HCT116 (cell line): ENCODE measurements around the gene PPIF. TPM values are rescaled to one million over a fixed set of nuclear protein-coding genes. Genes with fewer than 3 reads are reported as not detected.

Experiments
- ATAC-seq: fragments of 200-7000 bp; cut with Tn5 transposase; 2 replicates; pipeline ENCODE4 v1.9.1; 2020; ENCODE audit warnings: mild to moderate bottlenecking, moderate library complexity
- BruUV-seq: library from RNA; stranded (reverse); fragments of 400-500 nt; replicated peaks from 2 replicates; lab custom pipeline; 2021; lab: Mats Ljungman, UMichigan
- CTCF ChIA-PET: fragments of 300-600 bp; sonication (Branson Sonifier 250); formaldehyde crosslinking; loops from one replicate; lab custom pipeline; 2021; ENCODE audit warnings: antibody characterized with exemption; lab: Charles Lee
- POLR2A ChIA-PET: fragments of 300-600, 350-600 bp; sonication (Branson Sonifier 250); formaldehyde crosslinking; loops from one replicate; lab custom pipeline; 2021; ENCODE audit warnings: antibody characterized with exemption; lab: Charles Lee
- RAD21 ChIA-PET, 2 experiments: fragments of 300-600 bp; sonication (Branson Sonifier 250); formaldehyde crosslinking; loops; one replicate each; lab custom pipeline; 2023; ENCODE audit warnings: low total read pairs in 2 of 2; ENCODE audit not compliant: uncharacterized antibody in 2 of 2, unreplicated experiment in 2 of 2, low non-redundant PET in 1 of 2; lab: Charles Lee
- DNase-seq: peaks from one replicate; pipeline ENCODE4 v3.0.0-alpha.2; 2010; ENCODE audit warnings: low read depth, low spot score
- H2AFZ ChIP-seq: fragments of 200-600 bp; shearing (Covaris generic), sonication (generic); 2 replicates; pipeline ENCODE4 v1.6.1; 2017; ENCODE audit warnings: low read depth, mixed run types, mixed read lengths, antibody characterized with exemption, low read length; ENCODE audit not compliant: poor library complexity, severe bottlenecking
- H3K27ac ChIP-seq: 2 replicates; pipeline ENCODE4 v1.5.1; 2012; ENCODE audit warnings: low read depth, low read length
- H3K27me3 ChIP-seq: fragments of 200-600 bp; sonication (generic); 2 replicates; pipeline ENCODE4 v1.6.1; 2016; ENCODE audit warnings: mixed run types, low read length, mixed read lengths; ENCODE audit not compliant: insufficient read depth
- H3K36me3 ChIP-seq, 2 experiments: fragments of 200-500 bp in 1 of 2; fragments of 200-600 bp in 1 of 2; sonication (Bioruptor generic) in 1 of 2; sonication (generic) in 1 of 2; 2 replicates each; pipeline versions ENCODE4 v1.5.1 to v1.6.1; 2014 to 2016; ENCODE audit warnings: low read length in 2 of 2, inconsistent platforms in 1 of 2, mixed read lengths in 1 of 2, mixed run types in 1 of 2; ENCODE audit not compliant: insufficient read depth in 2 of 2, control insufficient read depth in 1 of 2
- H3K4me1 ChIP-seq, 2 experiments: fragments of 200-600 bp in 1 of 2; sonication (generic) in 1 of 2; 2 replicates each; pipeline versions ENCODE4 v1.5.1 to v1.6.1; 2012 to 2017; ENCODE audit warnings: low read length in 2 of 2, inconsistent platforms in 1 of 2, mild to moderate bottlenecking in 1 of 2, mixed read lengths in 1 of 2, mixed run types in 1 of 2, moderate library complexity in 1 of 2; ENCODE audit not compliant: insufficient read depth in 2 of 2, control insufficient read depth in 1 of 2
- H3K4me2 ChIP-seq: fragments of 200-600 bp; sonication (generic); 2 replicates; pipeline ENCODE4 v1.6.1; 2017; ENCODE audit warnings: mixed run types, low read length, mixed read lengths
- H3K4me3 ChIP-seq, 2 experiments: fragments of 200-600 bp in 1 of 2; sonication (generic) in 1 of 2; replicated peaks in 1 of 2; 2 replicates each; pipeline ENCODE4 v1.5.1; 2011 to 2016; ENCODE audit warnings: low read length in 2 of 2, control low read depth in 1 of 2, low read depth in 1 of 2, mild to moderate bottlenecking in 1 of 2, mixed read lengths in 1 of 2, mixed run types in 1 of 2
- H3K79me2 ChIP-seq: fragments of 200-600 bp; sonication (generic); 2 replicates; pipeline ENCODE4 v1.6.1; 2017; ENCODE audit warnings: mild to moderate bottlenecking, mixed run types, low read length, moderate library complexity, mixed read lengths; ENCODE audit not compliant: insufficient read depth
- H3K9ac ChIP-seq: fragments of 200-600 bp; sonication (generic); 2 replicates; pipeline ENCODE4 v1.6.1; 2016; ENCODE audit warnings: low read length, mixed read lengths
- H3K9me2 ChIP-seq: fragments of 200-600 bp; sonication (generic), shearing (Covaris generic); 2 replicates; pipeline ENCODE4 v1.6.1; 2017; ENCODE audit warnings: mixed run types, mild to moderate bottlenecking, moderate library complexity; ENCODE audit not compliant: insufficient read depth
- H3K9me3 ChIP-seq, 2 experiments: fragments of 200-500 bp in 1 of 2; fragments of 200-600 bp in 1 of 2; sonication (Bioruptor generic) in 1 of 2; sonication (generic) in 1 of 2; 2 replicates each; pipeline ENCODE4 v1.6.1; 2014 to 2017; ENCODE audit warnings: low read length in 2 of 2, mixed read lengths in 2 of 2, inconsistent platforms in 1 of 2, low read depth in 1 of 2, mild to moderate bottlenecking in 1 of 2, mixed run types in 1 of 2, moderate library complexity in 1 of 2; ENCODE audit not compliant: control insufficient read depth in 1 of 2, insufficient read depth in 1 of 2
- H4K20me1 ChIP-seq: fragments of 200-600 bp; sonication (generic), shearing (Covaris generic); 2 replicates; pipeline ENCODE4 v1.6.1; 2017; ENCODE audit warnings: mixed run types, mild to moderate bottlenecking, moderate library complexity; ENCODE audit not compliant: insufficient read depth
- CBX3 ChIP-seq: IDR thresholded peaks from 2 replicates; pipeline ENCODE4 v1.6.1; 2012; ENCODE audit warnings: low read depth
- EZH2 ChIP-seq: fragments of 200-600 bp; sonication (generic); IDR thresholded peaks from 2 replicates; pipeline ENCODE4 v1.6.1; 2017; ENCODE audit warnings: antibody characterized with exemption, mixed run types
- EZH2phosphoT487 ChIP-seq: fragments of 200-600 bp; IDR thresholded peaks from 2 replicates; pipeline ENCODE4 v1.6.1; 2018; ENCODE audit warnings: antibody characterized with exemption, borderline replicate concordance
- FOSL1 ChIP-seq: IDR thresholded peaks from 2 replicates; pipeline ENCODE4 v1.6.1; 2012; ENCODE audit warnings: low read depth
- JUND ChIP-seq: IDR thresholded peaks from 2 replicates; pipeline ENCODE4 v1.6.1; 2012
- POLR2A ChIP-seq: IDR thresholded peaks from 2 replicates; pipeline ENCODE4 v1.7.0; 2011; ENCODE audit warnings: borderline replicate concordance; ENCODE audit not compliant: insufficient read depth, insufficient read length; ENCODE audit errors: extremely low read depth
- POLR2AphosphoS5 ChIP-seq: IDR thresholded peaks from 2 replicates; pipeline ENCODE4 v1.6.1; 2011; ENCODE audit warnings: mild to moderate bottlenecking, low read depth, low read length, moderate library complexity
- RAD21 ChIP-seq: IDR thresholded peaks from 2 replicates; pipeline ENCODE4 v1.6.1; 2012; ENCODE audit warnings: low read depth, mild to moderate bottlenecking
- SIN3A ChIP-seq: IDR thresholded peaks from 2 replicates; pipeline ENCODE4 v1.6.1; 2012; ENCODE audit warnings: low read depth
- SP1 ChIP-seq: IDR thresholded peaks from 2 replicates; pipeline ENCODE4 v1.6.1; 2012; ENCODE audit warnings: low read depth
- YY1 ChIP-seq: IDR thresholded peaks from 2 replicates; pipeline ENCODE4 v1.6.1; 2011; ENCODE audit warnings: low read length, low read depth, moderate library complexity, mild to moderate bottlenecking; ENCODE audit not compliant: insufficient replicate concordance; ENCODE audit errors: extremely low read depth
- ZFX ChIP-seq: fragments of 450-650 bp; IDR thresholded peaks from 2 replicates; pipeline ENCODE4 v1.6.1; 2017
- intact Hi-C: fragments of 100-400 bp; cut with micrococcal nuclease; formaldehyde crosslinking; loops from 2 replicates; pipeline ENCODE4 v1.10.0; 2022
- total RNA-seq: library from RNA; stranded (reverse); gene quantifications from one replicate; pipeline ENCODE4 v1.2.1, GENCODE V29; 2021; ENCODE audit not compliant: unreplicated experiment
- TF ChIP-seq, protein P1 (sequence below): IDR thresholded peaks from 2 replicates; pipeline ENCODE4 v1.6.1; 2012
- TF ChIP-seq, protein P2 (sequence below): IDR thresholded peaks from 2 replicates; pipeline ENCODE4 v1.6.1; 2012; ENCODE audit warnings: low read depth
- TF ChIP-seq, protein P3 (sequence below): IDR thresholded peaks from 2 replicates; pipeline ENCODE4 v1.6.1; 2012

Gene PPIF
- total RNA-seq, 1 experiment from 2014 or later, result 85.0 TPM

DNA sequence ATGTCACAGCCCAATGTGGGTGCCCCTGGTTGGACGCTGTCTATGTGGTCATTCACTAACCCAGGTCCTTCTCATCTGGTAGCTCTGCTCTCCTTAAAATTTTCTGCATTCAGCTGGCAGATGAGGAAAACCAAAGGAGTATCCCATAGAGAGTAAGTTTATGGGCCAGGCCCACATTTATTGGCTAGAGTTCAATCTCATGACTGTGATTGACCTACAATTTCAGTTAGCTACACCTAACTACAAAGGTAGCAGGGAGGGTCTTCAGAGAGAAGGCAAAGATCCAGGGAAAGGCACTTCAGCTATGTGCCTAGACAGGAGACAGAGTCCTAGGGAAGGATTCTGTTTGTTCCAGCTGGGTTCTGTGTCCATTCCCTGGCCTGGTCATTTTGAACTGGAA, 23.7 kb upstream of the PPIF start:
- H3K4me3 ChIP-seq, result no peak overlapping the region
- no peaks in the 10 kb centered on the region for H3K79me2 ChIP-seq
- TF ChIP-seq EZH2phosphoT487 (no peak), FOSL1 (no peak), POLR2AphosphoS5 (no peak), SIN3A (no peak), JUND (no peak), RAD21 (no peak), SP1 (no peak)
- H3K4me2 ChIP-seq, result no peak overlapping the region
- BruUV-seq, result no TSS peak
- no peaks in the 10 kb centered on the region for H3K27me3 ChIP-seq
- intact Hi-C loops, result no loop called here
- no peak overlapping the region for H3K27ac ChIP-seq
- no peaks in the 10 kb centered on the region for H3K36me3 ChIP-seq
- no peak for DNase-seq
- no peak overlapping the region for H3K9ac ChIP-seq
- POLR2A ChIA-PET, result no interaction called here
- no peak overlapping the region for H2AFZ ChIP-seq
- H4K20me1 ChIP-seq, result no peaks in the 10 kb centered on the region
- no peaks in the 10 kb centered on the region for H3K9me3 ChIP-seq
- H3K4me1 ChIP-seq, result peaks cover 0 to 17% of the 10 kb centered on the region in 2 experiments; a peak in 2 of 4 replicates
- no peaks in the 10 kb centered on the region for H3K9me2 ChIP-seq
- no peak for ATAC-seq
- RAD21 ChIA-PET, result no interaction called here
- CTCF ChIA-PET, result interaction anchor here (1.7 kb wide), 1 partner anchor 51 kb away, joined by 4 read pairs; no protein-coding TSS in a partner anchor

DNA sequence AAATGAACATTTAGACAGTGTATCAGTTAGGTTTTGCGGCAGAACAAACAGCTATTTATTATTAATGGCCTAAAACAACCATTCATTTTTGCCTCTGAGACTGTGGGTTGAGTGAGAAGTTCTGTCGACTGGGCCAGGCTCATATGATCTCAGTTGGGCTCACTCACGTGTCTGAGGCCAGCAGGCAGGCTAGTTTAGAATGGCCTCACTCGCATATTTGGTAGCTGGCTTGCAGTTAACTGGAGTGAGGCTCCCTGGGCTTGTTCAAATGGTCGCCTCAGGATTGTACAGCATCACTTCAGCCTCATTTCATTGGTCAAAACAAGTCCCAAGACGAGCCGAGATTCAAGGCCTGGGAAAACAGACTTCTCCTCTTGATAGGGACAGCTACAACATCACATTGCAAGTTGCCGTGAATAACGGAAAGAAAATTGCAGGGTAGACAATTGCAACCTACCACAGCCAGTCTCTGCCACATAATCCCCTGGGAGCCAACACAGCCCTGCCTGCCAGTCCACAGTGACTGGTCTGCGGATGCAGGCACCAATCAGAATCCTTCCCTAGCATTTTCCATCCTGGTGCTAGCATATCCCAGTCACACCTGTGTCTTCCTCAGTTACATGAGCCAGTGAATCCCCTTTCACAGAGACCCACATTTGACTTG, 23.1 kb upstream of the PPIF start:
- H3K9ac ChIP-seq, result no peak overlapping the region
- no peaks in the 10 kb centered on the region for H3K9me2 ChIP-seq
- DNase-seq (no peak), ATAC-seq (no peak)
- H3K4me1 ChIP-seq, result peaks cover 0 to 23% of the 10 kb centered on the region in 2 experiments; a peak in 3 of 4 replicates
- intact Hi-C loops, result no loop called here
- H3K4me3 ChIP-seq, result no peak overlapping the region
- no peaks in the 10 kb centered on the region for H3K9me3 ChIP-seq
- no peak overlapping the region for H3K4me2 ChIP-seq
- no peaks in the 10 kb centered on the region for H3K36me3 ChIP-seq
- ChIA-PET RAD21 (no interaction called here), CTCF (interaction anchor here (1.7 kb wide), 1 partner anchor 50 kb away, joined by 4 read pairs; no protein-coding TSS in a partner anchor), POLR2A (no interaction called here)
- no peaks in the 10 kb centered on the region for H4K20me1 ChIP-seq
- no peaks in the 10 kb centered on the region for H3K27me3 ChIP-seq
- H2AFZ ChIP-seq, result no peak overlapping the region
- H3K79me2 ChIP-seq, result no peaks in the 10 kb centered on the region
- no peak overlapping the region for H3K27ac ChIP-seq
- BruUV-seq, result no TSS peak
- no peak for TF ChIP-seq CBX3
- TF ChIP-seq EZH2phosphoT487, result no peak
- TF ChIP-seq EZH2, result no peak
- TF ChIP-seq, protein P1, sequence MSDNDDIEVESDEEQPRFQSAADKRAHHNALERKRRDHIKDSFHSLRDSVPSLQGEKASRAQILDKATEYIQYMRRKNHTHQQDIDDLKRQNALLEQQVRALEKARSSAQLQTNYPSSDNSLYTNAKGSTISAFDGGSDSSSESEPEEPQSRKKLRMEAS, result no peak
- no peak for TF ChIP-seq JUND
- TF ChIP-seq, protein P2, sequence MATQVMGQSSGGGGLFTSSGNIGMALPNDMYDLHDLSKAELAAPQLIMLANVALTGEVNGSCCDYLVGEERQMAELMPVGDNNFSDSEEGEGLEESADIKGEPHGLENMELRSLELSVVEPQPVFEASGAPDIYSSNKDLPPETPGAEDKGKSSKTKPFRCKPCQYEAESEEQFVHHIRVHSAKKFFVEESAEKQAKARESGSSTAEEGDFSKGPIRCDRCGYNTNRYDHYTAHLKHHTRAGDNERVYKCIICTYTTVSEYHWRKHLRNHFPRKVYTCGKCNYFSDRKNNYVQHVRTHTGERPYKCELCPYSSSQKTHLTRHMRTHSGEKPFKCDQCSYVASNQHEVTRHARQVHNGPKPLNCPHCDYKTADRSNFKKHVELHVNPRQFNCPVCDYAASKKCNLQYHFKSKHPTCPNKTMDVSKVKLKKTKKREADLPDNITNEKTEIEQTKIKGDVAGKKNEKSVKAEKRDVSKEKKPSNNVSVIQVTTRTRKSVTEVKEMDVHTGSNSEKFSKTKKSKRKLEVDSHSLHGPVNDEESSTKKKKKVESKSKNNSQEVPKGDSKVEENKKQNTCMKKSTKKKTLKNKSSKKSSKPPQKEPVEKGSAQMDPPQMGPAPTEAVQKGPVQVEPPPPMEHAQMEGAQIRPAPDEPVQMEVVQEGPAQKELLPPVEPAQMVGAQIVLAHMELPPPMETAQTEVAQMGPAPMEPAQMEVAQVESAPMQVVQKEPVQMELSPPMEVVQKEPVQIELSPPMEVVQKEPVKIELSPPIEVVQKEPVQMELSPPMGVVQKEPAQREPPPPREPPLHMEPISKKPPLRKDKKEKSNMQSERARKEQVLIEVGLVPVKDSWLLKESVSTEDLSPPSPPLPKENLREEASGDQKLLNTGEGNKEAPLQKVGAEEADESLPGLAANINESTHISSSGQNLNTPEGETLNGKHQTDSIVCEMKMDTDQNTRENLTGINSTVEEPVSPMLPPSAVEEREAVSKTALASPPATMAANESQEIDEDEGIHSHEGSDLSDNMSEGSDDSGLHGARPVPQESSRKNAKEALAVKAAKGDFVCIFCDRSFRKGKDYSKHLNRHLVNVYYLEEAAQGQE, result no peak
- no peak for TF ChIP-seq POLR2A
- TF ChIP-seq YY1, result no peak
- no peak for TF ChIP-seq RAD21
- TF ChIP-seq, protein P3, sequence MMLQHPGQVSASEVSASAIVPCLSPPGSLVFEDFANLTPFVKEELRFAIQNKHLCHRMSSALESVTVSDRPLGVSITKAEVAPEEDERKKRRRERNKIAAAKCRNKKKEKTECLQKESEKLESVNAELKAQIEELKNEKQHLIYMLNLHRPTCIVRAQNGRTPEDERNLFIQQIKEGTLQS, result no peak
- no peak for TF ChIP-seq ZFX
